HG03439 (cell line): ENCODE measurements around the gene LRRC15.

ENCODE experiments used
- ATAC-seq: cut with Tn5 transposase; IDR thresholded peaks from one replicate; pipeline ENCODE4 v1.9.1; 2021; ENCODE audit warnings: mild to moderate bottlenecking, moderate library complexity; ENCODE audit not compliant: unreplicated experiment

The LRRC15 gene

GRCh38 chr3:194320744-194321243, 48.7 kb downstream of the LRRC15 start:
- ATAC-seq, result no peak

GRCh38 chr3:194320100-194320499, 49.4 kb downstream of the LRRC15 start:
- no peak for ATAC-seq

- no peak for ATAC-seq
Observed at GRCh38 chr3:194318511-194319161, 50.9 kb downstream of the LRRC15 start.

GRCh38 chr3:194316918-194317317, 52.6 kb downstream of the LRRC15 start:
- no peak for ATAC-seq

GRCh38 chr3:194315965-194316361, 53.6 kb downstream of the LRRC15 start:
- peak; percentile 13 for ATAC-seq

GRCh38 chr3:194315088-194315964, 54.2 kb downstream of the LRRC15 start:
- peak; percentile 74 for ATAC-seq

GRCh38 chr3:194314388-194315068, 55.0 kb downstream of the LRRC15 start:
- ATAC-seq, result no peak

- no peak for ATAC-seq
Observed at GRCh38 chr3:194313560-194314387, 55.8 kb downstream of the LRRC15 start.

GRCh38 chr3:194312743-194313281, 56.7 kb downstream of the LRRC15 start:
- ATAC-seq, result no peak

- ATAC-seq, result no peak
Observed at GRCh38 chr3:194312186-194312742, 57.3 kb downstream of the LRRC15 start.

- no peak for ATAC-seq
Observed at GRCh38 chr3:194311000-194311399, 58.5 kb downstream of the LRRC15 start.

GRCh38 chr3:194310060-194310835, 59.3 kb downstream of the LRRC15 start:
- no peak for ATAC-seq

- no peak for ATAC-seq
Observed at GRCh38 chr3:194308601-194309449, 60.7 kb downstream of the LRRC15 start.

GRCh38 chr3:194307849-194308248, 61.7 kb downstream of the LRRC15 start:
- no peak for ATAC-seq

- peak; percentile 58 for ATAC-seq
Observed at GRCh38 chr3:194306771-194307640, 62.5 kb downstream of the LRRC15 start.

GRCh38 chr3:194306109-194306686, 63.3 kb downstream of the LRRC15 start:
- ATAC-seq, result peak; percentile 36
